Stimulated activated naive CD8-positive, alpha-beta T cell treated with anti-CD3 and anti-CD28 coated beads, Interleukin-15, Interleukin-2, amounts not matched to agents 100 ng/mL and 50 ng/mL, for 24 hours (primary cell): ENCODE data around the gene FRYL.
"Not testable (repeated sequence)": the region's sequence is repeated elsewhere in the genome, so short reads cannot be mapped to it uniquely, and the experiment has no call there.

Source experiments
- H3K27ac Mint-ChIP-seq: one replicate; pipeline ENCODE4 v1.8.0; 2021; ENCODE audit warnings: mild to moderate bottlenecking, mixed read lengths
- H3K27me3 Mint-ChIP-seq: one replicate; pipeline ENCODE4 v1.8.0; 2021; ENCODE audit warnings: mixed read lengths
- H3K36me3 Mint-ChIP-seq: one replicate; pipeline ENCODE4 v1.8.0; 2021; ENCODE audit warnings: low read depth, mixed read lengths
- H3K4me1 Mint-ChIP-seq: one replicate; pipeline ENCODE4 v1.8.0; 2021; ENCODE audit warnings: low read depth, mixed read lengths
- H3K4me3 Mint-ChIP-seq: one replicate; pipeline ENCODE4 v1.8.0; 2021; ENCODE audit warnings: mild to moderate bottlenecking, mixed read lengths
- H3K9me3 Mint-ChIP-seq: one replicate; pipeline ENCODE4 v1.8.0; 2021; ENCODE audit warnings: mixed read lengths

FRYL gene

DNA sequence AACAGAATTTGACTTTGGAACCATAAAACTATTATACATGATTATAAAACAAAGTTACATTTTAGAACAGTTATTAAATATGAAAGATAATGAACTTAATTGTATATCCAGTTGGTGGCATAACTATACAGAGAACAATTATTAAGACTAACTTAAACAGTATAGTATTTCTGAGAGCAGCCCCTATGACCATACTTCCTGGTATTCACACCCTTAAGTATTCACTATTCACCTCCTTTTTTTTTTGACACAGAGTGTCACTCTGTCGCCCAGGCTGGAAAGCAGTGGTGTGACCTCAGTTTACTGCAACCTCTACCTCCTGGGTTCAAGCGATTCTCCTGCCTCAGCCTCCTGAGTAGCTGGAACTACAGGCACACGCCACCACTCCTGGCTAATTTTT lies 74.5 kb downstream of the FRYL start:
- Mint-ChIP-seq H3K27me3 (no peaks in the 10 kb centered on the region), H3K9me3 (no peaks in the 10 kb centered on the region), H3K4me3 (no peak overlapping the region), H3K4me1 (peaks cover 33% of the 10 kb centered on the region), H3K27ac (no peak overlapping the region), H3K36me3 (peaks cover 27% of the 10 kb centered on the region)

DNA sequence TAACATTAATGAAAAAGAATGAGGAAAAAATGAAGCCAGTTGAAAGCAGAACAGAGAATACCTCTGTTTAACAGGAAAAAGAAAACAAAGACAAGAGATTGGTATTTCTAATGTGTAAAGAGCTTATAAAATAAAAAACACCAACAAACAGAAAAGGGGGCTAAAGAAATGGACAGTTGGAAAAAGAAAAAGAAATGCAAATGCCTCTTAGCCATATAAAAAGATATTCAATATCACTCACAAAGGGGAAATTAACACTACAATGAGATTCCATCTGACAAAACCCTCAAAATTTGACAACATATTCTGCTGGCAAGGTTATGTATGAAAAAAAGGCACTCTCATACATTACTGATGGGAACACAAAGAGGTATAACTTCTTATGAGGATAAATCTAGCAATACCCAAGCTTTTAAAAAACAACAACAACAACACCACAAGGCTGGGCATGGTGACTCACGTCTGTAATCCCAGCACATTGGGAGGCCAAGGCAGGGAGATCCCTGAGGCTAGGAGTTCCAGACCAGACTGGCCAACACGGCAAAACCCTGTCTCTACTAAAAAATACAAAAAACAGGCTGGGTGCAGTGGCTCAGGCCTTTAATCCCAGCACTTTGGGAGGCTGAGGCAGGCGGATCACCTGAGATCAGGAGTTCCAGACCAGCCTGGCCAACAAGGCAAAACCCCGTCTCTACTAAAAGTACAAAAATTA lies 75.8 kb downstream of the FRYL start:
- no peaks in the 10 kb centered on the region for H3K9me3 Mint-ChIP-seq
- no peak overlapping the region for H3K4me3 Mint-ChIP-seq
- no peak overlapping the region for H3K27ac Mint-ChIP-seq
- peaks cover 13% of the 10 kb centered on the region for H3K36me3 Mint-ChIP-seq
- no peaks in the 10 kb centered on the region for H3K27me3 Mint-ChIP-seq
- peaks cover 39% of the 10 kb centered on the region for H3K4me1 Mint-ChIP-seq

DNA sequence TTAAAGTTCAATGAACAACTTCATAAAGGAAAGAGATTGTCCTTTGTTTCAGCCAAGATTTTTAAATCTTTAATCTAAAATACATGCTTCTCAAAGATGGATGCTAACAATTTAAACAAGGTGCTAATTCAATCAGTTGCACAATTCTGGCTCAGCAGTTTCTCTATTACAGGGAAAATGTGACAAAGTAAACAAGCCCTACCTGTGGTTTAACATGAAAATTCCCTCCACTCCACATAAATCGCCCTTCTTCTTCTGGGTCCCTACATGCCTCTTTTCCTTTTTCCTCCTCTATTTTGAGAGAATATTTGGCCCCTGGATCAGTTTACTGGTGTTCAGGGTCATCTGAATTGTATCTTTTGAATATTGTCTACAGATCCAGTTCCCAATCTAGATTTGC lies 80.6 kb downstream of the FRYL start:
- Mint-ChIP-seq H3K27me3 (no peaks in the 10 kb centered on the region), H3K36me3 (peaks cover 13% of the 10 kb centered on the region), H3K4me1 (peaks cover 64% of the 10 kb centered on the region), H3K27ac (peak overlapping the region; percentile 16), H3K4me3 (peak overlapping the region; percentile 60), H3K9me3 (no peaks in the 10 kb centered on the region)

DNA sequence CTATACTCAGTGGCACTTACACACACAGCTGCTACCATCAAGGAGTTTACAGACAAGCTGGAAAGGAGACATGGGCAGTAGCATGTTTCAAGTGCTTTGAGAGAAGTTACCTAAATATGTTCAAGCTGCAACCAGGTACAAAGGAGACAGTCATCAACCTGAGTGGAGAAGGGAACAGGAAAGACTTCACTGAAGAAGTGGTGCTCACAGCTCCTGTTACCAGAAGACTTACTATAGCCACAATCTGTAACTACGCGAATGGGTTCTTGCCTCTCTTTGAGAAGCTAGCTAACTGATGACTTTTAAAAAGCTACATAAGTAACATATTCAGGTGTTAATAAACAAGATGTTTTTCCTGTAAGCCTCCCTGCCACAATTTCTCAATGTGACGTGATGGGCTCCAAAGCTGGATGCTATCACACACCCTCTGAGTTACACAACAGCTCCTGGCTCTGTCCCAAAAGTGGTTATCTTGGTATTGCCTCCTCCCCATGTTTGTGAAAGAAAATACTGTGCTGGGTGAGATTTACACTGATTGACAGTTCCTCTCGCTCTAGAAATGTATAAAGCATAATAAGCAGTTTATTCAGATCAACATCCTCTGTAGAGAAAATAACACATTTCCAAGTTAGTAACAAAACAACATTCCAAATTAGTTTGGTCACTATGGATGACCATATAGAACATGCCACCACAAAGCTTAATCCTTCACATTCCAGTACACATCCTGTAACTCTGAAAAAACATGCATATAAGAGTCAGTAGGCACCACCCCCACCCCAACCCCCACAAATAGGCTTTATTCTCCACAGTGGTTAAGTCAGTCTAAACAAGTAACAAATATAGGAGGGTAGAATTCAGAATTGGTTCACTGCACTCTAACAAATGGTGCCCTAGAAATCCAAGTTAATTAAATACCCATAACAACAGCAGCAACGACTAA lies 81.8 kb downstream of the FRYL start:
- no peaks in the 10 kb centered on the region for H3K9me3 Mint-ChIP-seq
- H3K27me3 Mint-ChIP-seq, result no peaks in the 10 kb centered on the region
- H3K4me1 Mint-ChIP-seq, result peaks cover 62% of the 10 kb centered on the region

DNA sequence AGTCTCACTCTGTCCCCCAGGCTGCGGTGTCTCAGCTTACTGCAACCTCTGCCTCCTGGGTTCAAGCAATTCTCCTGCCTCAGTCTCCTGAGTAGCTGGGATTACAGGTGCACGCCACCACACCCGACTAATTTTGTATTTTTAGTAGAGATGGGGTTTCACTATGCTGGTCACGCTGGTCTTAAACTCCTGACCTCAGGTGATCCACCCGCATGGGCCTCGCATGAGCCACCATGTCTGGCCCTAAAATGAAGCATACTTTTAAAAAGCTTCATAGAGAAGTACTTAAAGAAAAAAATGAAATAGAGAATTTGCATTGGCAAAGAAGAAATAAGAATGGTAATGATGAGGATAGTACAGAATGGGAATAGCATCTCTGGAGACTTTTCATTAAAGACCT lies 82.6 kb downstream of the FRYL start:
- H3K27me3 Mint-ChIP-seq, H3K27ac Mint-ChIP-seq, H3K9me3 Mint-ChIP-seq, H3K4me3 Mint-ChIP-seq: not testable (repeated sequence)
- Mint-ChIP-seq H3K36me3 (peaks cover 13% of the 10 kb centered on the region), H3K4me1 (peaks cover 62% of the 10 kb centered on the region)

More for the DNA sequence above, 81.8 kb downstream of the FRYL start:
- peaks cover 13% of the 10 kb centered on the region for H3K36me3 Mint-ChIP-seq
- H3K4me3 Mint-ChIP-seq, result no peak overlapping the region
- H3K27ac Mint-ChIP-seq, result no peak overlapping the region

DNA sequence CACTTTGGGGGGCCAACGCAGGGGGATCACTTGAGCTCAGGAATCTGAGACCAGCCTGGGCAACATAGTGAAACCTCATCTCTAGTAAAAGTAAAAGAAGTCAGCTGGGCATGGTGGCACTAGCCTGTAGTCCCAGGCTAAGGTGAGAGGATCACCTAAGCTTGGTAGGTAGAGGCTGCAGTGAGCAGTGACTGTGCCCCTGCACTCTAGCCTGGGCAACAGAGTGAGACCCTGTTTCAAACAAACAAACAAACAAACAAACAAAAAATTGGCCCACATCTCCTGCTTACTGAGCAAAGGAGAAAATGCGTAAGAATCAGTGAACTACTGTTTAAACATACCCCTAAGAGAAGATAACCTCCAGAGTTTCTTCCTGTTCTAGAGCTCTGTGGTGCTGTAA lies 85.3 kb downstream of the FRYL start:
- Mint-ChIP-seq H3K36me3 (peaks cover 13% of the 10 kb centered on the region), H3K4me1 (peaks cover 60% of the 10 kb centered on the region), H3K27ac (no peak overlapping the region), H3K27me3 (no peaks in the 10 kb centered on the region), H3K4me3 (no peak overlapping the region), H3K9me3 (no peaks in the 10 kb centered on the region)

DNA sequence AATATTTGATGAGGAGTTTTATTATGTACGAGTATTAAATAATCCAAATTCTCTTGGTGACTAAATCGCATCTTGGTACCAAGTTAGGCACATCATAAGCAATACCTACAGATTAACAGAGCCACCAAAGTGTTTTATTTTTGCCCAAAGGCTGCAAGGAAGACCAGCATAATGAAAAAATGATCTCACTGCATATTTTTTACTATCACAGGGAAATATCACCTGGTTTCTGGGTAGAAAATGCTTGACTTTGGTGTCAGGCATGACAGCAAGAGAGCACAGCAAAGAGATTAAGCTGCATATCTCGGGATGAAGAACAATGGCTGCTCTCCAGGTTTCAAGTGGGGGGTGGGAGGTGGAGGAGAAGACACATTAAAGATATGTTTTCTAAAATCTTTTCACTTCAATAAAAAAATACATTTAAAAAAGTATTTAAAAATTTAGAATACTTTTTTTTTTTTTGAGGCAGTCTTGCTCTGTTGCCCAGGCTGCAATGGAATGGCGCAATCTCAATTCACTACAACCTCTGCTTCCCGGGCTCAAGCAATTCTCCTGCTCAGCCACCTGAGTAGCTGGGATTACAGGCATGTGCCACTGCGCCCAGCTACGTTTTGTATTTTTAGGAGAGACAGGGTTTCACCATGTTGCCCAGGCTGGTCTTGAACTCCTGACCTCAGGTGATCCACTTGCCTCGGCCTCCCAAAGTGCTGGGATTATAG lies 86.1 kb downstream of the FRYL start:
- no peak overlapping the region for H3K4me3 Mint-ChIP-seq
- H3K4me1 Mint-ChIP-seq, result peaks cover 53% of the 10 kb centered on the region
- H3K9me3 Mint-ChIP-seq, result no peaks in the 10 kb centered on the region
- H3K27ac Mint-ChIP-seq, result no peak overlapping the region
- H3K36me3 Mint-ChIP-seq, result peaks cover 13% of the 10 kb centered on the region
- H3K27me3 Mint-ChIP-seq, result no peaks in the 10 kb centered on the region

DNA sequence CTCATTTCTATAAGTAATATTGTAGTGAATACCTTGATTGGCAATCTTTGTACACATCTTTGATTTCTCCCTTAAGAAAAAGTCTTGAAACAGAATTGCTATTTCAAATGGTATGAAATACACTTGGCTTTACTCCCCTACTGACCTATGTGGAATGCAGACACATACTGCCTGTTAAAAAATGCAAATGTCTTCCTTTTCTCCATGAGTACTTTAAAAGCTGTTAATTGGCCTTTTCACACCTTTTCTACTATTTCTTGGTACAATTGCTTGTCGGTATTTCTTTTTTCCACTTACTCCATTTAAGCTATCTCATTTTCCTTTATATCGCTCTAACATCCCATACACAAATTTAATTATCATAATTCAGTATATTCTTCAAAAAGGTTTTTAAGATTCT lies 87.2 kb downstream of the FRYL start:
- Mint-ChIP-seq H3K27ac (no peak overlapping the region), H3K4me3 (no peak overlapping the region), H3K9me3 (no peaks in the 10 kb centered on the region), H3K4me1 (peaks cover 51% of the 10 kb centered on the region), H3K36me3 (peaks cover 10% of the 10 kb centered on the region), H3K27me3 (no peaks in the 10 kb centered on the region)

DNA sequence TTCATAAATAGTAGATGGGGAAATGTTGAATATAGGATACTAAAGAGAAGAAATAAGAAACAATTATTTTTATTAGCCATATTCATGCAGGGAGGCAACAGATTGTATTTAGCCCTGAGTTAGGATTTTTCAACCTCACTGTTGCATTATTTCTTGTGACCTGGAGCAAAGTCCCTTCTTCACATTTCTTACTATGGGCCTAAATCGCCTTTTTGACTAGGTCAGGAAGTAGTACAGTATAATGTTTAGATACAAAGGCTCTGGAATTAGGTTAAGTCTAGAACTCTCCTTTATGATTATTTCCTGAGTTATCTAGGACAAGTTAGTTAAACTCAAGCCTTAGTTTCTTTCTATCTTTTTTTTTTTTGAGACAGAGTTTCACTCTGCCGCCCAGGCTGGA lies 88.0 kb downstream of the FRYL start:
- Mint-ChIP-seq H3K9me3 (no peaks in the 10 kb centered on the region), H3K4me3 (no peak overlapping the region), H3K27me3 (no peaks in the 10 kb centered on the region), H3K4me1 (peaks cover 46% of the 10 kb centered on the region), H3K36me3 (peaks cover 10% of the 10 kb centered on the region), H3K27ac (no peak overlapping the region)

DNA sequence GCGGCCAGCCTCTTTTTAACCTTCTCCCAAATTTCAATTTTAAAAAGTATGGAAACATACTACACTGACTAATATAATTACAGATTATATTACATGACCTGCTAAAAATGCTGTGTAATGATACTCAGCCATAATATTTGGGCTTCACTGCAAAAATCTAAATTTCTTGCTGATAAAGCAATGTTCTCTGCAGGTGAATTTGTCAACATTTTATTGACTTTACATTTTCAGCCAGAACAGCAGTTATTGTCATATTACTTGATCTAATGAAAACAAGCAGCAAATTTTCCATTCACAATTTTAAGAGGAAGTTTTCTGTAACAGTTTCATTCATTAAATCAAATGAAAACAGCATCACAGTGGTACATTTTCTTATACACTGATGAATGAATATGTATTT lies 91.1 kb downstream of the FRYL start:
- Mint-ChIP-seq H3K9me3 (no peaks in the 10 kb centered on the region), H3K27me3 (no peaks in the 10 kb centered on the region), H3K4me1 (peaks cover 43% of the 10 kb centered on the region), H3K27ac (no peak overlapping the region), H3K36me3 (peaks cover 5% of the 10 kb centered on the region), H3K4me3 (no peak overlapping the region)

DNA sequence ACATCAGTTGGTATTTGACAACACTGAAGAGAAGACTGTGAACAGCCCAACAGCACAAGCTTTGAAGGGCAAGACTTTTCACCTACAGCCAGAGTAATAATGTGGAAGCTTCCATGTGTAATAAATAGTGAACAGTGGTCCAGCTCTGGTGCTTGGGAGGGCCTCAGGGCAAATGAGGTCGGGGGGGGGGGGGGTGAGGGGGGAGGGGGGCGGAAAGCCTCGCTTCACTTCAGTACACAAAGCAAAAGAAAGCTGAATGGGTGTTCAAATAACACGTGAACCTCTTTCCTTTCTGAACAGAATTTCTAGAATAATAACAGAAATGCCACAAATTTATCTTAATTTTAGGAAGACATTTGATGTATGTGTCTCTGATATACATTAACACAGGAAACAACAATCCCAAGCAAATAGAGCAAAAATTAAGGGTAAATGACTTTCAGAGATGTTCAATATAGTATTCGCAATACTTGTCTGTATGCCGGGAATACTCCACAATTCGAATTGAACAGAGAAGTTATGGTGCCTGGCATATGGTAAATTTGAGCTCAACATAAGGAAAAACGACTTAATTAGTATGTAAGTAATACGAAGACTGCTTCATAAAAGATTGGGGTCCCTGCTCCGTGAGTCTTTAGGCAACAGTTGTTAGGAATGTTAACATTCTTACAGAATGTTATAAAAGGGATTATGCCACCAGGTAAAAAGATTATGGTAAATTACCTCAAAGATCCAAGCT lies 92.6 kb downstream of the FRYL start:
- Mint-ChIP-seq H3K27ac (no peak overlapping the region), H3K36me3 (peaks cover 12% of the 10 kb centered on the region), H3K4me1 (peaks cover 48% of the 10 kb centered on the region), H3K9me3 (no peaks in the 10 kb centered on the region), H3K27me3 (no peaks in the 10 kb centered on the region), H3K4me3 (no peak overlapping the region)

DNA sequence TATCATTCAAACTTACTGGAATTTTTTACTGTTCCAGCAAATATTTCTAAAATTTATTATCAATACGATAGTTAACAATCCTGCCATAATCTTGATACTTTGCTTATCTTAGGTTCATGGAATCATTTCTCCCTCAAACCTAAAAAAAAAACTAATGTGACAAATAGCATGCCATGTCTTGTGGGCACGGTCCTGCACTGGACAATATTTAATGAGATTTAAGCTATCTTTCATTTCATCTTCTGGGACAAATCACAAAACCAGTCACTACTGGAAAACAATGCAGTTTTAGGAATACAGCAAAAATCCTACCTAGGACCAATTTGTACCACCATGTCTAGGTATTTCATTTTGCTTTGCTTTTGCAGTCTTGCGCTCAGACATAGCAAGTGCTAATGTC lies 93.7 kb downstream of the FRYL start:
- Mint-ChIP-seq H3K9me3 (no peaks in the 10 kb centered on the region), H3K4me3 (no peak overlapping the region), H3K36me3 (peaks cover 17% of the 10 kb centered on the region), H3K4me1 (peaks cover 54% of the 10 kb centered on the region), H3K27me3 (no peaks in the 10 kb centered on the region), H3K27ac (no peak overlapping the region)

DNA sequence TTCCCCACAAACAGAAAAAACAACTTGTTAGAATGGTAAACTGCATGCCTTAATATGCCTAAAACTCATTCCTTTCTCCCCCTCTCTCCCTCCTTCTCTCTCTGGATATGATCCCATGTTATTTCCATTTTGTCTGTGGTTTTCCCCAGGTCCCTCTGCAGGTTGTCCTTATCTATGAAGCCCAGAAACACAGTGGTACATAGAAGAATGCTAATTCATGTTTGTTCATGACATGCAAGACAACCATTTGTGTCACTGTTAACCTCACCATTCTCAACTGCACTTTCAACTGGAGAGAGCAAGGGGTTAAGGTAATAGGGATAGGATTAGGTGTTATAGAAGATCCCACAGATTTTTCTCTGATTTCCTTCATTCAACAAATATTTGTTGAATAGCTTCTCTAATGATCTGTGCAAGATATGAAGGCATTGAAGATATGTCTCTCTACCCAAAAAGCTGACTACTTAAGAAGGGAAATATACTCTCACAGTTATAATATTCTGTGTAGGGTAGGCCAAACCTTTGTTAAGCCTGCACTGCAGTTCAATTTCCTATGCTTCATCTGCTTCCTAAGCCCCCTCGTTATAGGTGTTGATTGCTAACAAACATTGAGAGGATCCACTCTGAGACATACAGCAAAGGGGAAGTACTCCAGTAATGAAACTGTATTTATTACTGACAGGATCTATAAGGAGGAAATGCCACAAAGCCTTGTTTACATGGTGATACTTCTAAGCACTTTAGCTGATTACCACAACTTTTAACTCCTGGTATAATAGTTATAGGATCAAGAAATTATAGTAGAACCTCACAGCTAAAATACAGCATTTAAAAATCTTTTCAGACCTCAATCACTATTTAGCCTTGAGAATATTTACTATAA lies 96.1 kb downstream of the FRYL start:
- H3K4me3 Mint-ChIP-seq, result no peak overlapping the region
- H3K27ac Mint-ChIP-seq, result no peak overlapping the region
- no peaks in the 10 kb centered on the region for H3K9me3 Mint-ChIP-seq
- no peaks in the 10 kb centered on the region for H3K27me3 Mint-ChIP-seq
- H3K4me1 Mint-ChIP-seq, result peaks cover 52% of the 10 kb centered on the region
- peaks cover 17% of the 10 kb centered on the region for H3K36me3 Mint-ChIP-seq

DNA sequence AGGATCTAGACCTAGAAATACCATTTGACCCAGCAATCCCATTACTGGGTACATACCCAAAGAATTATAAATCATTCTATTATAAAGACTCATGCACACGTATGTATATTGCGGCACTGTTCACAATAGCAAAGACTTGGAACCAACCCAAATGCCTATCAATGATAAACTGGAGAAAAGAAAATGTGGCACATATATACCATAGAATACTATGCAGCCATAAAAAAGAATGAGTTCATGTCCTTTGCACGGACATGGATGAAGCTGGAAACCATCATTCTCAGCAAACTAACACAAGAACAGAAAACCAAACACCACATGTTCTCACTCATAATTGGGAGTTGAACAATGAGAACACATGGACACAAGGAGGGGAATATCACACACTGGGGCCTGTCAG lies 97.2 kb downstream of the FRYL start:
- H3K4me1 Mint-ChIP-seq, result peaks cover 44% of the 10 kb centered on the region

More for the DNA sequence above, 97.2 kb downstream of the FRYL start:
- H3K4me3 Mint-ChIP-seq, H3K27me3 Mint-ChIP-seq, H3K9me3 Mint-ChIP-seq, H3K27ac Mint-ChIP-seq: not testable (repeated sequence)
- peaks cover 17% of the 10 kb centered on the region for H3K36me3 Mint-ChIP-seq
